Activated CD4-positive, CD25-positive, alpha-beta regulatory T cell treated with anti-CD3 and anti-CD28 coated beads, Interleukin-2, amount 50 U/mL, for 24 hours (primary cell): ENCODE results near the gene ZNF232.
A peak's percentile ranks its signal among the peaks of the same experiment; 100 is the strongest.
"Not testable (repeated sequence)": the region's sequence is repeated elsewhere in the genome, so short reads cannot be mapped to it uniquely, and the experiment has no call there.

Source experiments
- ATAC-seq, 2 donors: fragments of 150-1000 bp; cut with Tn5 transposase; one replicate each; pipeline ENCODE4 v1.10.0; 2021; ENCODE audit warnings: mild to moderate bottlenecking in 1 of 2, moderate library complexity in 1 of 2

Gene ZNF232

DNA sequence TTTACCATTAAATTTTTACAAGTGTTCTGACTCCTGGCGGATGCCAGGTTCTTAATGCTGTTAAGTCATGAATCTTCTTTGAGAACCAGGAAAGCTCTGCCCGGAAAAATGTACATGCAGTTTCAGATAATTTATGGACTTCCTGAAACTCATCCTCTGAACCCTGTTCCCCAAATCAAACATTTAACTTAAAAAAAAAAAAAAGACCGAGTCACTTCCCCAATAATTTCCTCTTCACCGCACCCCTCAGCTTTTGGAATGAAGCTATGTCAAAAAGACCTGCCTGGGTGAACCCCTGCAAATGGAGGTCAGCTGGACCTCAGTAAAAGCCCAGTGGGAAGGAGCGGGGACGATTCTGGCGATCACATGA lies 15.0 kb downstream of the ZNF232 start:
- no peak for ATAC-seq

DNA sequence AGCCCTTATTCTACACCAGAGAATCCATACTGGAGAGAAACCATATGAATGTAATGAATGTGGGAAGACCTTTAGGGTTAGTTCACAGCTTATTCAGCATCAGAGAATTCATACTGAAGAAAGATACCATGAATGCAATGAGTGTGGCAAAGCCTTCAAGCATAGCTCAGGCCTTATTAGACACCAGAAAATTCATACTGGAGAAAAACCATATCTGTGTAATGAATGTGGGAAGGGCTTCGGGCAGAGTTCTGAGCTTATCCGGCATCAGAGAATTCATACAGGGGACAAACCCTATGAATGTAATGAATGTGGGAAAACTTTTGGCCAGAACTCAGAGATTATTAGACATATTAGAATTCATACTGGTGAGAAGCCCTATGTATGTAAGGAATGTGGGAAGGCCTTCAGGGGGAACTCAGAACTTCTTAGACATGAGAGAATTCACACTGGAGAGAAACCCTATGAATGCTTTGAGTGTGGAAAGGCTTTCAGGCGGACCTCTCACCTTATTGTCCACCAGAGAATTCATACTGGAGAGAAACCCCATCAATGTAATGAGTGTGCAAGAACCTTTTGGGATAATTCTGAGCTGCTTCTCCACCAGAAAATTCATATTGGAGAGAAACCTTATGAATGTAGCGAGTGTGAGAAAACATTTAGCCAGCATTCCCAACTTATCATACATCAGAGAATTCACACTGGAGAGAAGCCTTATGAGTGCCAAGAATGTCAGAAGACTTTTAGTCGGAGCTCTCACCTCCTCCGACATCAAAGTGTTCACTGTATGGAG lies 19.3 kb downstream of the ZNF232 start:
- no peak for ATAC-seq

DNA sequence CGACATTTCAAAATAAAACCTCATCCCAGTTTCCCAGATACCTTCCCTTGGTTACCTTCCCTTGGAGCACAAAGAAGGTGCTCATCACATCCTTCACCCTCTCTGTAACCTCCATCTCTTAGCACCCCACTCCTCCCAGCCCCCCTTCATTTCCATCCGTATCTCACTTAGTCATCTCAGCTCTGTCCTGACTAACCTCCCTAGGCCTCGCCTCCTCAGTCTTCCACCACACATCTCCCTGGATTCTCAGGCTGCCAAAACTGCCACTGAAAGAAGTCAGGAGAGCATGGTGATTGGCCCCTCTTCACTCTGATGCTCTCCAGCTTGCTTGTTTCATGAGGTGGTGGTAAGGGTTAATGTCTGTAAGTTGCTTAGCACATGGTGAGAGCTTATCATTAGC lies 31.1 kb downstream of the ZNF232 start:
- no peak for ATAC-seq

DNA sequence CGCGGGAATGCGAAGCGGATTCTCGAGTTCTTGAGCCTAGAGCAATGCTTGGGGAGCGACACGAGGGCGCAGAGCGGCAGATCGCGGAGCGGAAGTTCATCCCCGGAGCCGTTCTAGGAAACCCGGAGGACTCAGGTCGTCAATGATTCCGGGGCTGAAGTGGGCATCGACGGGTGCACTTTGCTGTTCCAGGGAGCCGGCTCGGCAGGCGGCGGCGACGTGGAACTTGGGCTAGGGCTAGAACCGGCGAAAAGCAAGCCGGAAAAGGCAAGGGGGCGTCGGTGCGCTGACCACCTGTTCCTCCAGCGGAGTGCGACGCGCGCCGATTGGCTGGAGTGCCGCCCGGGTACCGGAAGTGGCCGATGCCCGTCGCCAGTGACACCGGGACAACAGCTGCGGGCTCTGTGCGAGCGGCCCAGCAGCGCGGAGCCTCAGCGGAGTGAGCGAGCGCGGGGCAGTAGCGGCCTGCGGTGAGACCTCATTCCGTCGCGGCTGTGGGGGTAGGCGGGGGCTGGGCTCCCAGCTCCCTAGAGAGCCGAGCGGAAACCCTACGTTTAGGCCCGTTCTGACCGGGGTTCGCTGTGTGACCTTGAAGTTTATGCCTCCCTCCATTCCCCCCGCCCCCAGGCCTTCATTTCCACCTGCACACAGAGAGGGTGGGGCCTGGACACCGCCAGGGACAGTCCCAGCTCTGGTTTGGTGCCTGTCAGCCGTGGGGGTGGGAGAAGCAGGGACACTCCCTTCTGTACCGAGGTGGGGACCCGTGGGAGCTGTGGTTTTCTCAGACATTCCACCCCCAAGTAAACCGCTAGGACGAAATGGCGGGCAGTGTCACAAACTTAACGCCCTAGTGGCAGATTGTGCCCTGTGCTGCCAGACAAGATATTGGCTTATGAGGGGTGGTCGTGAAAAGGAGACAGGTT lies 33.3 kb downstream of the ZNF232 start, which contains the start of gene ZFP3:
TSS of gene ZFP3 (plus strand) at position 362 of the 923 bp plus-strand sequence. CDS start 13,038 bp downstream, outside the sequence.
- peak; percentile 89 for ATAC-seq

DNA sequence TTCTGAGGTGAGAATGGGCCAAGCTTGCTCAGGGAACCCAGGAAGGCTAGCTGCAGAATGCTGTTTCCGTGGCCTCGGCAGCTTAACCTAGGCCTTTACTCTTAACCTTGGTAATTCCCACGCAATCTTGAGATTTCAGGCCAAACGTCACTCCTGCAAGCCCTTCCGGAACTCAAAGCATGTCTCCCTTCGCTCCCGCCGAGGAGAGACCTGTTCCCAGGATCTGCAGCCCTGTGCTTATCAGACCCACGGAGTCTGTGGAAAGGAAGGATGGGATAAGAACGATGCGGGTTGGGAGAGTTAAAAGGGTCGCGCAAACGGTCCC lies 33.9 kb downstream of the ZNF232 start:
- no peak for ATAC-seq

DNA sequence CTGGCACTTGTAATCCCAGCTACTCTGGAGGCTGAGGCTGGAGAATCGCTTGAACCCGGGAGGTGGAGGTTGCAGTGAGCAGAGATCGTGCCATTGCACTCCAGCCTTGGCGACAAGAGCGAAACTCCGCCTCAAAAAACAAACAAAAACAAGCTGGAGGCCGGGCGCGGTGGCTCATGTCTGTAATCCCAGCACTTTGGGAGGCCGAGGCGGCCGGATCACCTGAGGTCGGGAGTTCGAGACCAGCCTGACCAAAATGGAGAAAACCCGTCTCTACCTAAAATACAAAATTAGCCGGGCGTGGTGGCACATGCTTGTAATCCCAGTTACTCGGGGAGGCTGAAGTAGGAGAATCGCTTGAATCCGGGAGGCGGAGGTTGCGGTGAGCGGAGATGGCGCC lies 34.4 kb downstream of the ZNF232 start:
- ATAC-seq: not testable (repeated sequence)

DNA sequence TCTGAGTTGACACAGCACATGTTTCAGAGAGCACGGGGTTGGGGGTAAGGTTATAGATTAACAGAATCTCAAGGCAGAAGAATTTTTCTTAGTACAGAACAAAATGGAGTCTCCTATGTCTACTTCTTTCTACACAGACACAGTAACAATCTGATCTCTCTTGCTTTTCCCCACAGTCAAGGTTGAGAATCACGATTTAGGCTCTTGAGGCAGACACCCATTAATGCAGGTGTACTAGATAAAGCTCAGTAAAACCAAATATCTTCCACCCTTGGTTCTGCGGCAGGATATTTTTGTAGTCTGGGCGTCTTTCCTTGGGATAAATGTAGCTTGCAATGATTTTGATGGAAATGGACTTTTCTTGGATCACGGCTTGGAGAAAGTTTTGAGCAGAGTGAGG lies 36.2 kb downstream of the ZNF232 start:
- not testable (repeated sequence) for ATAC-seq

DNA sequence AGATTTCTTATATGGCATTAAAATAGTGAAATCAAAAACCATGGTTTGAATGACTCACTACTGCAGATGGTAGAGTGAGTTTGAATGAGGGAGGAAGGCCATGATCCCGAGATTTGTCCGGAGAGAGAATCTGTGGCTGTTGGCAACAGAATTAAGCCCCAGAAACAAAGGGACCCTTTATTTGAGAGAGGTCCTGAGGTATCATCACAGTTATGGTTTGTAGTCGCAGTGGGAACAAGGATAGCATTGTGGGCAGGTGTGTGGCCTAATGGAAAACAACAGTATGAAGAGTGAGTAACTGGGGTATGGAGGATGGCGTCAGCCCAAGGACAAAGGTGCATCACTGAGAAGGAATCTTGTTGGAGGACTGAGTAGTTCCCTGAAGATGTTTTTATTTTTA lies 42.0 kb downstream of the ZNF232 start:
- no peak for ATAC-seq

DNA sequence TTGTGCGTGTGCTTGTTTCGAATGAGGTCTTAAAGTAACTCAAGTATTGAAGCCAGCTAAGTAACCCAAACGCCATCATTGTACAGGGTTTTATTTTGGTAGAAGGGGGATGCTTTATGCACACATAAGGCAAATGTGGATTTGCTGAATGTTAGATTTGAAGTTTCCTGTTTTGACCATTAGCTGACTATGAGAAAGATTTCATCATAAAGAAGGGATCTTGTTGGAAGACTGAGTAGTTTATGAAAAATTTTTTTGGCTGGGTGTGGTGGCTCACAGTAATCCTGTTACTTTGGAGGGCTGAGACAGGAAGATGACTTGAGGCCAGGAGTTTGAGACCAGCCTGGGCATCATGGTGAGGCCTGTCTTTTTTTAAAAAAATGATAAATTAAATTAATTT lies 43.4 kb downstream of the ZNF232 start:
- ATAC-seq: no peak

DNA sequence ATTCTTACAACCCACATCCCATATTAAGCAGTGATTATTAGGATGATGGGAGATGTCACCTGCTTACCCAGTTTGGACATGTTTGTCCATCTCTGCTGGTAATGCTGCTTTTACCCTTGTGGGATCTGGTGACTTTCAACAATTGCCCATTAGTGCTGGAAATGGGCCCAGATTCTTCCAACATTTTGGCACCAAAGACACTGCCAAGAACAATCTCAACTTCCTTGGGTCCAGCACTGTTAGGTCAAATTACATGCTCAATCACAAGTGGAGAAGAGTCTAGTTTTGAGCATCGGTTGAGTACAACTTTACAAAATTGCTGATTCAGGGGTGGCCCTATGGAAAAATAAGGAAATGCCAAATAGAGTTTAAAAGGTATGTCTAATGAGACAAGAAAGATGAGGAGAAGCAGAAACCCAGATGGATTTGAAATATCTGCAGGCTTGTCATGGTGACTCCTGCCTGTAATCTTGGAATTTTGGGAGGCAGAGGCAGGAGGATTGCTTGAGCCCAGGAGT lies 46.4 kb downstream of the ZNF232 start:
- no peak for ATAC-seq
